Neuronal stem cell (in vitro differentiated cells): Measurements from ENCODE around the gene NT5DC2.

Experiments used
- DNase-seq: peaks from one replicate; pipeline ENCODE4 v3.0.0-alpha.2; 2013; ENCODE audit warnings: low spot score
- H2AFZ ChIP-seq: one replicate; pipeline ENCODE4 v1.6.1; 2013; ENCODE audit warnings: mild to moderate bottlenecking, low read length, inconsistent platforms
- H2AK5ac ChIP-seq: 2 replicates; pipeline ENCODE4 v1.6.1; 2013; ENCODE audit warnings: low read depth, mild to moderate bottlenecking, inconsistent platforms, low read length, moderate library complexity, mixed read lengths
- H2BK120ac ChIP-seq: 2 replicates; pipeline ENCODE4 v1.6.1; 2013; ENCODE audit warnings: low read depth, mild to moderate bottlenecking, inconsistent platforms, low read length, moderate library complexity, mixed read lengths
- H2BK12ac ChIP-seq: one replicate; pipeline ENCODE4 v1.6.1; 2013; ENCODE audit warnings: low read length, inconsistent platforms
- H2BK15ac ChIP-seq: 2 replicates; pipeline ENCODE4 v1.6.1; 2013; ENCODE audit warnings: mild to moderate bottlenecking, low read length, inconsistent platforms, mixed read lengths
- H2BK5ac ChIP-seq: one replicate; pipeline ENCODE4 v1.6.1; 2013; ENCODE audit warnings: inconsistent platforms, mild to moderate bottlenecking, low read length, moderate library complexity
- H3K14ac ChIP-seq: one replicate; pipeline ENCODE4 v1.6.1; 2013; ENCODE audit warnings: low read length, inconsistent platforms
- H3K18ac ChIP-seq: 2 replicates; pipeline ENCODE4 v1.6.1; 2013; ENCODE audit warnings: low read length, inconsistent platforms
- H3K23ac ChIP-seq: 2 replicates; pipeline ENCODE4 v1.6.1; 2013; ENCODE audit warnings: low read depth, mild to moderate bottlenecking, mixed read lengths, low read length, inconsistent platforms; ENCODE audit not compliant: poor library complexity
- H3K27ac ChIP-seq: replicated peaks from 3 replicates; pipeline ENCODE4 v1.5.1; 2013; ENCODE audit warnings: low read length, inconsistent platforms
- H3K27me3 ChIP-seq, 3 experiments: 2 replicates each; pipeline ENCODE4 v1.6.1; 2013; ENCODE audit warnings: low read length in 3 of 3, mild to moderate bottlenecking in 2 of 3, inconsistent platforms in 1 of 3, low read depth in 1 of 3, mixed read lengths in 1 of 3, moderate library complexity in 1 of 3; ENCODE audit not compliant: control insufficient read depth in 3 of 3, insufficient read depth in 3 of 3
- H3K36me3 ChIP-seq, 2 donors: replicated peaks in 1 of 2; 2 replicates each; pipeline ENCODE4 v1.6.1; 2013; ENCODE audit warnings: low read length in 2 of 2; ENCODE audit not compliant: control insufficient read depth in 2 of 2, insufficient read depth in 2 of 2
- H3K4ac ChIP-seq: 2 replicates; pipeline ENCODE4 v1.6.1; 2013; ENCODE audit warnings: inconsistent platforms, mild to moderate bottlenecking, low read length, moderate library complexity
- H3K4me1 ChIP-seq, 2 donors: 1 replicate in 1 of 2; 2 replicates in 1 of 2; pipeline ENCODE4 v1.6.1; 2013; ENCODE audit warnings: low read length in 2 of 2, low read depth in 1 of 2; ENCODE audit not compliant: control insufficient read depth in 2 of 2, insufficient read depth in 1 of 2
- H3K4me2 ChIP-seq: one replicate; pipeline ENCODE4 v1.6.1; 2013; ENCODE audit warnings: mild to moderate bottlenecking, low read length, inconsistent platforms; ENCODE audit not compliant: insufficient read depth, poor library complexity, severe bottlenecking
- H3K4me3 ChIP-seq, 2 donors: 2 replicates each; pipeline ENCODE4 v1.5.1; 2013; ENCODE audit warnings: low read length in 2 of 2, mild to moderate bottlenecking in 2 of 2, inconsistent platforms in 1 of 2, moderate library complexity in 1 of 2
- H3K79me1 ChIP-seq: one replicate; pipeline ENCODE4 v1.6.1; 2013; ENCODE audit warnings: low read depth, mild to moderate bottlenecking, inconsistent platforms, low read length, moderate library complexity
- H3K9ac ChIP-seq: one replicate; pipeline ENCODE4 v1.6.1; 2013; ENCODE audit warnings: mild to moderate bottlenecking, low read depth, low read length, inconsistent platforms; ENCODE audit not compliant: poor library complexity
- H3K9me3 ChIP-seq, 2 donors: replicated peaks in 1 of 2; 2 replicates each; pipeline versions ENCODE3 to v1.6.1; 2013; ENCODE audit warnings: low read length in 2 of 2, mild to moderate bottlenecking in 2 of 2, inconsistent platforms in 1 of 2, low read depth in 1 of 2, mixed read lengths in 1 of 2, moderate library complexity in 1 of 2; ENCODE audit not compliant: control insufficient read depth in 2 of 2, insufficient read depth in 1 of 2
- H4K8ac ChIP-seq: one replicate; pipeline ENCODE4 v1.6.1; 2013; ENCODE audit warnings: low read depth, mild to moderate bottlenecking, inconsistent platforms, low read length, moderate library complexity
- H4K91ac ChIP-seq: one replicate; pipeline ENCODE4 v1.6.1; 2013; ENCODE audit warnings: low read length, low read depth, mild to moderate bottlenecking, inconsistent platforms; ENCODE audit not compliant: poor library complexity
- WGBS, 2 donors: extraction: QIAGEN DNeasy Blood & Tissue Kit; methylation state at CpG; one replicate each; pipeline ENCODE4 v1.1.7; 2013; ENCODE audit warnings: missing lambda C conversion rate in 2 of 2, mixed read lengths in 1 of 2; ENCODE audit not compliant: insufficient read length in 2 of 2, insufficient replicate concordance in 1 of 2; ENCODE audit errors: extremely low coverage in 2 of 2; 5-methylcytosine and 5-hydroxymethylcytosine counted together

Gene NT5DC2

GRCh38 chr3:52557011-52557960 lies 23.6 kb upstream of the NT5DC2 start:
- Histone ChIP-seq H3K27me3 (no peaks in the 10 kb centered on the region), H3K9me3 (no peaks in the 10 kb centered on the region), H3K27ac (no peak overlapping the region), H3K4me1 (no peaks in the 10 kb centered on the region), H2AFZ (no peak overlapping the region), H2BK5ac (no peak overlapping the region), H2AK5ac (no peak overlapping the region), H3K18ac (no peak overlapping the region), H3K9ac (no peak overlapping the region), H4K8ac (no peak overlapping the region), H3K14ac (no peak overlapping the region), H3K79me1 (no peaks in the 10 kb centered on the region), H3K4ac (no peak overlapping the region), H2BK120ac (no peak overlapping the region), H3K36me3 (peaks cover 20 to 94% of the 10 kb centered on the region in 2 donors), H4K91ac (no peak overlapping the region), H3K23ac (no peak overlapping the region), H3K4me3 (no peak overlapping the region), H2BK12ac (no peak overlapping the region), H3K4me2 (no peak overlapping the region), H2BK15ac (no peak overlapping the region)
- no peak for DNase-seq
- whole genome bisulfite sequencing, 2 donors: no CpG with 5 or more reads among the region's 9 CpGs

DNA sequence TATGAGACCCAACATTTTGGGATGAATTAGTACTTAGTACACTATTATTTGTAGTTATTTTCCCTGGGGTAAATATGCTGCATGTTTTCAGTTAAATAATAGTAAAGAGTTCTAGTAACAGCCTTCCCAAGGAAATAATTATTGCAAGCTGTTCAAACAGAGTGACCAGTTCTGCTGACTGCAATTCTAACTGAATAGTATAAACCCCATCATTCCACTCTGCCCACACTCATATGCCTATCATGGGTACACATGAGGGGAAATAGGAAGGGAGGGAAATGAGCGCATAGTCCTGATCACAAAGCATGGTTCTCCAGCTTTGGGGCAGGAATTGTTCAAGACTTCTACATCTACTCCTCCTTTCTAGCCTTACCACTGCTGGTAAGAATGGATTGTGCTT lies 21.4 kb upstream of the NT5DC2 start:
- H2AFZ ChIP-seq: no peak overlapping the region
- H3K79me1 ChIP-seq: no peaks in the 10 kb centered on the region
- H3K23ac ChIP-seq: no peak overlapping the region
- peaks cover 21 to 95% of the 10 kb centered on the region in 2 donors for H3K36me3 ChIP-seq
- H2BK12ac ChIP-seq: no peak overlapping the region
- no peak for DNase-seq
- H3K9me3 ChIP-seq: no peaks in the 10 kb centered on the region
- H2BK15ac ChIP-seq: no peak overlapping the region
- no peak overlapping the region for H3K4me3 ChIP-seq
- no peaks in the 10 kb centered on the region for H3K27me3 ChIP-seq
- no peak overlapping the region for H2AK5ac ChIP-seq
- no peak overlapping the region for H3K4me2 ChIP-seq
- H2BK5ac ChIP-seq: no peak overlapping the region
- no peak overlapping the region for H4K8ac ChIP-seq
- no peak overlapping the region for H4K91ac ChIP-seq
- WGBS, 2 donors: no CpG with 5 or more reads among the region's 1 CpG
- H3K18ac ChIP-seq: no peak overlapping the region
- H3K14ac ChIP-seq: no peak overlapping the region
- H3K27ac ChIP-seq: no peak overlapping the region
- no peak overlapping the region for H3K4ac ChIP-seq
- no peak overlapping the region for H2BK120ac ChIP-seq
- H3K4me1 ChIP-seq: no peaks in the 10 kb centered on the region
- no peak overlapping the region for H3K9ac ChIP-seq

DNA sequence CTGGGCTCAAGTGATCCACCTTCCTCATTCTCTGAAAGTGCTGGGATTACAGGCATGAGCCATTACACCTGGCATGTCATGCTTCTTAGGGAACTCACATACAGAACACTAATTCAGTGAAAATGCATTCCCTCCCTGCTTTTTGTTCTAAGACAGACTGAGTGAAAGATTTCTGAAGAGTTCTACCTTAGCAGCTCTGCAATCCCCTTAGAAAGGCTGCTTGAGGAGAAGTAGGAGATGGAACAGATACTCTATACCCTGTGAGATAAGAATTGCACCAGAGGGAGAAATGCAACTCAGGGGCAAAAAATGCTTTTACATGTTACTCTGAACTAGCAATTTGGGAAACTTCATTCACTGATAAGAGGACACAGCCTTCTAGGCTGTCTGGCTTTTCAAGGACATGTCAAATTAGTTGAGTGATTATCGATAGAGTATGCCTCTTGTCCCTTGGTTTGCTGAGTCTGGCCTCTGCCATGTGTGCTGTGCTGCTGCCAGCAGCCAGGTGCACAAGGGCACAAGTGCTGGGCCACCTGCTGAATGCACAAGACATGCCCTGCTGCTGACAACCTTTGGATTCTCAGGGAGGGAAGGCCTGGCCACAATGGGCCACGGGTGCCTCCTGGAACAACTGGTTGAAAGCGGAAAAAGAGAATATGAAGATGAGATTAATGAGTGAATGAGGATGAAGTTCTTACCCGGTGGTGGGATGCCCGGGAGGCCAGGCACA lies 20.5 kb upstream of the NT5DC2 start:
- H2AFZ ChIP-seq: no peak overlapping the region
- H3K4ac ChIP-seq: no peak overlapping the region
- no peak overlapping the region for H2BK5ac ChIP-seq
- no peaks in the 10 kb centered on the region for H3K9me3 ChIP-seq
- H3K4me2 ChIP-seq: no peak overlapping the region
- no peak overlapping the region for H4K8ac ChIP-seq
- H3K4me1 ChIP-seq: no peaks in the 10 kb centered on the region
- no peak overlapping the region for H3K14ac ChIP-seq
- no peak overlapping the region for H4K91ac ChIP-seq
- no peak overlapping the region for H3K23ac ChIP-seq
- H2BK120ac ChIP-seq: no peak overlapping the region
- no CpG with 5 or more reads among the region's 5 CpGs for WGBS, 2 donors
- H3K36me3 ChIP-seq: peaks cover 18 to 95% of the 10 kb centered on the region in 2 donors
- no peaks in the 10 kb centered on the region for H3K27me3 ChIP-seq
- no peak overlapping the region for H3K9ac ChIP-seq
- H3K27ac ChIP-seq: no peak overlapping the region
- no peak overlapping the region for H2BK12ac ChIP-seq
- no peak for DNase-seq
- H2BK15ac ChIP-seq: no peak overlapping the region
- no peak overlapping the region for H3K4me3 ChIP-seq
- H3K18ac ChIP-seq: no peak overlapping the region
- H3K79me1 ChIP-seq: no peaks in the 10 kb centered on the region
- H2AK5ac ChIP-seq: no peak overlapping the region

GRCh38 chr3:52552089-52552488 lies 18.4 kb upstream of the NT5DC2 start:
- H3K23ac ChIP-seq: no peak overlapping the region

More at GRCh38 chr3:52552089-52552488, 18.4 kb upstream of the NT5DC2 start:
- Histone ChIP-seq H3K9me3 (no peaks in the 10 kb centered on the region), H3K27me3 (no peaks in the 10 kb centered on the region), H3K9ac (no peak overlapping the region), H3K4ac (no peak overlapping the region), H4K91ac (no peak overlapping the region), H2AK5ac (no peak overlapping the region), H3K79me1 (no peaks in the 10 kb centered on the region), H3K4me1 (no peaks in the 10 kb centered on the region), H3K4me3 (no peak overlapping the region), H3K27ac (no peak overlapping the region), H2BK120ac (no peak overlapping the region), H2BK12ac (no peak overlapping the region), H3K18ac (no peak overlapping the region), H3K14ac (no peak overlapping the region), H3K36me3 (peaks cover 23 to 95% of the 10 kb centered on the region in 2 donors), H2BK15ac (no peak overlapping the region), H2BK5ac (no peak overlapping the region), H3K4me2 (no peak overlapping the region), H4K8ac (no peak overlapping the region), H2AFZ (no peak overlapping the region)
- DNase-seq: no peak
- no CpG with 5 or more reads among the region's 3 CpGs for WGBS, 2 donors
